HUES64 (cell line): ENCODE data around the gene XPC.

Experiments
- H3K27ac ChIP-seq: 2 replicates; pipeline ENCODE4 v1.7.0; 2013; ENCODE audit warnings: low read depth, low read length, inconsistent platforms
- H3K27me3 ChIP-seq: 2 replicates; pipeline ENCODE4 v1.6.1; 2013; ENCODE audit warnings: mild to moderate bottlenecking, low read length; ENCODE audit not compliant: insufficient read depth
- H3K36me3 ChIP-seq: 2 replicates; pipeline ENCODE4 v1.6.1; 2013; ENCODE audit warnings: mild to moderate bottlenecking, low read length; ENCODE audit not compliant: insufficient read depth
- H3K4me1 ChIP-seq: 2 replicates; pipeline ENCODE4 v1.6.1; 2013; ENCODE audit warnings: mild to moderate bottlenecking, low read length, moderate library complexity; ENCODE audit not compliant: insufficient read depth
- H3K4me3 ChIP-seq: 2 replicates; pipeline ENCODE4 v1.5.1; 2013; ENCODE audit warnings: mild to moderate bottlenecking, low read length, moderate library complexity
- H3K9ac ChIP-seq: 2 replicates; pipeline ENCODE4 v1.6.1; 2013; ENCODE audit warnings: mild to moderate bottlenecking, low read depth, low read length
- H3K9me3 ChIP-seq: 2 replicates; pipeline ENCODE4 v1.6.1; 2013; ENCODE audit warnings: low read depth, low read length; ENCODE audit not compliant: insufficient read depth
- WGBS: fragments of 150-250, 120-280 bp; methylation state at CpG from one replicate; pipeline ENCODE4 v1.1.7; 2013; ENCODE audit warnings: missing lambda C conversion rate; 5-methylcytosine and 5-hydroxymethylcytosine counted together

Gene XPC

GRCh38 chr3:14216257-14217048 is 38.1 kb upstream of the XPC start:
- Histone ChIP-seq H3K27me3 (no peaks in the 10 kb centered on the region), H3K36me3 (no peaks in the 10 kb centered on the region), H3K9me3 (peaks cover 18% of the 10 kb centered on the region; the same call in 1 of the 2 replicates), H3K4me1 (no peaks in the 10 kb centered on the region), H3K27ac (no peak overlapping the region), H3K4me3 (peak overlapping the region; percentile 45), H3K9ac (0 out of 2 replicates have a peak overlapping the region, but pooled peaks have one; percentile 14)
- WGBS: 75% methylated on average over 22 of the region's 22 CpGs

GRCh38 chr3:14214764-14215163 is 36.4 kb upstream of the XPC start:
- WGBS: 94% methylated on average over 4 of the region's 4 CpGs
- Histone ChIP-seq H3K9ac (no peak overlapping the region), H3K4me1 (peaks cover 7% of the 10 kb centered on the region)

GRCh38 chr3:14213066-14213774 is 34.8 kb upstream of the XPC start:
- H3K27me3 ChIP-seq: no peaks in the 10 kb centered on the region
- WGBS: 93% methylated on average over 7 of the region's 7 CpGs
- H3K9me3 ChIP-seq: no peaks in the 10 kb centered on the region
- H3K9ac ChIP-seq: no peak overlapping the region
- peaks cover 7% of the 10 kb centered on the region for H3K4me1 ChIP-seq
- H3K36me3 ChIP-seq: no peaks in the 10 kb centered on the region
- H3K4me3 ChIP-seq: no peak overlapping the region
- no peak overlapping the region for H3K27ac ChIP-seq

More at GRCh38 chr3:14214764-14215163, 36.4 kb upstream of the XPC start:
- H3K27me3 ChIP-seq: no peaks in the 10 kb centered on the region
- H3K9me3 ChIP-seq: peaks cover 2% of the 10 kb centered on the region; the same call in 1 of the 2 replicates
- H3K36me3 ChIP-seq: no peaks in the 10 kb centered on the region
- no peak overlapping the region for H3K4me3 ChIP-seq
- H3K27ac ChIP-seq: no peak overlapping the region

GRCh38 chr3:14212032-14212431 is 33.6 kb upstream of the XPC start:
- no peak overlapping the region for H3K9ac ChIP-seq
- no peak overlapping the region for H3K4me3 ChIP-seq
- WGBS: 93% methylated on average over 3 of the region's 3 CpGs
- H3K4me1 ChIP-seq: peaks cover 7% of the 10 kb centered on the region
- no peaks in the 10 kb centered on the region for H3K27me3 ChIP-seq
- H3K9me3 ChIP-seq: no peaks in the 10 kb centered on the region
- no peak overlapping the region for H3K27ac ChIP-seq
- no peaks in the 10 kb centered on the region for H3K36me3 ChIP-seq

GRCh38 chr3:14211621-14212020 is 33.2 kb upstream of the XPC start:
- H3K9me3 ChIP-seq: no peaks in the 10 kb centered on the region
- H3K9ac ChIP-seq: no peak overlapping the region
- no peaks in the 10 kb centered on the region for H3K36me3 ChIP-seq
- H3K27me3 ChIP-seq: no peaks in the 10 kb centered on the region
- WGBS: 88% methylated on average over 3 of the region's 4 CpGs
- H3K4me3 ChIP-seq: no peak overlapping the region
- no peak overlapping the region for H3K27ac ChIP-seq
- H3K4me1 ChIP-seq: peaks cover 7% of the 10 kb centered on the region

GRCh38 chr3:14210843-14211594 is 32.6 kb upstream of the XPC start:
- Histone ChIP-seq H3K4me3 (no peak overlapping the region), H3K27me3 (no peaks in the 10 kb centered on the region), H3K36me3 (no peaks in the 10 kb centered on the region), H3K9me3 (no peaks in the 10 kb centered on the region), H3K4me1 (peaks cover 7% of the 10 kb centered on the region), H3K27ac (no peak overlapping the region), H3K9ac (no peak overlapping the region)
- WGBS: 68% methylated on average over 4 of the region's 4 CpGs

- no peaks in the 10 kb centered on the region for H3K9me3 ChIP-seq
- H3K36me3 ChIP-seq: no peaks in the 10 kb centered on the region
- WGBS: 94% methylated on average over 3 of the region's 3 CpGs
- no peak overlapping the region for H3K9ac ChIP-seq
- no peak overlapping the region for H3K4me3 ChIP-seq
- no peaks in the 10 kb centered on the region for H3K27me3 ChIP-seq
- H3K4me1 ChIP-seq: peaks cover 7% of the 10 kb centered on the region
- no peak overlapping the region for H3K27ac ChIP-seq
Observed at GRCh38 chr3:14210290-14210688, 31.9 kb upstream of the XPC start.

GRCh38 chr3:14209581-14210289 is 31.3 kb upstream of the XPC start:
- H3K27me3 ChIP-seq: no peaks in the 10 kb centered on the region
- H3K36me3 ChIP-seq: no peaks in the 10 kb centered on the region
- no peaks in the 10 kb centered on the region for H3K9me3 ChIP-seq
- H3K4me1 ChIP-seq: peaks cover 7% of the 10 kb centered on the region
- no peak overlapping the region for H3K9ac ChIP-seq
- no peak overlapping the region for H3K4me3 ChIP-seq
- WGBS: 83% methylated on average over 14 of the region's 14 CpGs
- H3K27ac ChIP-seq: no peak overlapping the region

GRCh38 chr3:14208977-14209394 is 30.6 kb upstream of the XPC start:
- H3K9ac ChIP-seq: no peak overlapping the region
- 79% methylated on average over 5 of the region's 5 CpGs for WGBS
- H3K4me3 ChIP-seq: no peak overlapping the region
- H3K9me3 ChIP-seq: no peaks in the 10 kb centered on the region
- no peaks in the 10 kb centered on the region for H3K36me3 ChIP-seq
- no peak overlapping the region for H3K27ac ChIP-seq
- peaks cover 7% of the 10 kb centered on the region for H3K4me1 ChIP-seq
- H3K27me3 ChIP-seq: no peaks in the 10 kb centered on the region

GRCh38 chr3:14208168-14208567 is 29.8 kb upstream of the XPC start:
- H3K4me3 ChIP-seq: no peak overlapping the region
- no peaks in the 10 kb centered on the region for H3K27me3 ChIP-seq
- H3K4me1 ChIP-seq: peaks cover 7% of the 10 kb centered on the region
- H3K27ac ChIP-seq: no peak overlapping the region
- 89% methylated on average over 3 of the region's 4 CpGs for WGBS
- H3K9ac ChIP-seq: no peak overlapping the region
- H3K9me3 ChIP-seq: no peaks in the 10 kb centered on the region
- H3K36me3 ChIP-seq: no peaks in the 10 kb centered on the region
